ENCODE data around the gene USO1. TPM values are rescaled to one million over a fixed set of nuclear protein-coding genes. Genes with fewer than 3 reads are reported as not detected.

USO1 gene
- total and polyA plus RNA-seq, 9 of the 15 experiments (the other 6 are each of a cell fraction or from before 2014, with no cell fraction given), result 19.3 to 97.8 (median 48.5) TPM

GRCh38 chr4:75745161-75745560 lies 20.8 kb downstream of the USO1 start:
- DNase-seq (ENCODE audit: extremely low read depth in 1 of 4, low spot score in 3 of 4) (peak in 2 of 4 experiments; percentile 15 to 34), ATAC-seq (peak; percentile 78), FAIRE-seq (no peak)
- Histone ChIP-seq H3K4me2 (ENCODE audit: insufficient read depth, low read length) (peak overlapping the region; percentile 69), H3K36me3 (ENCODE audit: control insufficient read depth, insufficient read depth, low read length) (peaks cover 7% of the 10 kb centered on the region; the same call in 2 of the 3 replicates), H3K4me3 (no peak overlapping the region), H3K4me1 (replicated peaks in 1 of 2; ENCODE audit: control insufficient read depth in 2 of 2, insufficient read depth in 2 of 2, low read length in 2 of 2) (peaks cover 4 to 15% of the 10 kb centered on the region in 2 experiments; a peak in 3 of 5 replicates), H3K9me3 (replicated peaks; ENCODE audit: control insufficient read depth, insufficient read depth, low read depth, low read length) (no peaks in the 10 kb centered on the region), H3K9ac (ENCODE audit: insufficient read depth in 1 of 2, low read depth in 2 of 2, low read length in 2 of 2) (peak overlapping the region in 1 of 2 experiments; percentile 55; a peak in 2 of 4 replicates), H2AFZ (ENCODE audit: low read depth, low read length) (peak overlapping the region; percentile 68; the same call in 1 of the 2 replicates), H3K79me2 (ENCODE audit: control insufficient read depth, insufficient read depth, low read length) (peaks cover 51% of the 10 kb centered on the region), H4K20me1 (replicated peaks; ENCODE audit: control insufficient read depth, insufficient read depth, low read length) (no peaks in the 10 kb centered on the region), H3K9me1 (ENCODE audit: control insufficient read depth, insufficient read depth, low read length) (no peaks in the 10 kb centered on the region), H3K27ac (ENCODE audit: extremely low read depth, low read depth, low read length) (peak overlapping the region; percentile 66; the same call in 1 of the 3 replicates), H3K27me3 (ENCODE audit: control insufficient read depth in 2 of 2, insufficient read depth in 2 of 2, low read length in 2 of 2) (no peaks in the 10 kb centered on the region)
- ChIA-PET CTCF (ENCODE audit: low intra/inter-chr PET ratio) (no interaction called here), POLR2A (interaction anchor here (0.5 to 3.2 kb wide), 6 partner anchors 9 to 144 kb away, joined by 3 to 30 read pairs (median 4); partner anchors contain the start of gene USO1)
- no TSS peak for BruUV-seq (replicated peaks)
- TF ChIP-seq EHMT2 (IDR thresholded peaks at IDR 0.05) (no peak), CEBPB (tag; IDR thresholded peaks at IDR 0.05) (0 out of 2 replicates have a peak, but pooled peaks have one; percentile 32), HDAC2 (IDR thresholded peaks at IDR 0.05) (no peak), JUNB (CRISPR knock-in tag; conservative IDR thresholded peaks at IDR 0.05) (no peak)
- in situ Hi-C loops (cut with MboI), result no loop called here
- intact Hi-C loops (cut with micrococcal nuclease), result no loop called here
- 31% methylated on average over 2 of the region's 2 CpGs for WGBS (ENCODE audit: insufficient coverage, low coverage, missing lambda C conversion rate)

GRCh38 chr4:75745721-75746199 lies 21.4 kb downstream of the USO1 start:
- Histone ChIP-seq H4K20me1 (replicated peaks; ENCODE audit: control insufficient read depth, insufficient read depth, low read length) (no peaks in the 10 kb centered on the region), H3K4me1 (replicated peaks in 1 of 2; ENCODE audit: control insufficient read depth in 2 of 2, insufficient read depth in 2 of 2, low read length in 2 of 2) (peaks cover 4 to 15% of the 10 kb centered on the region in 2 experiments; a peak in 3 of 5 replicates), H3K9me1 (ENCODE audit: control insufficient read depth, insufficient read depth, low read length) (no peaks in the 10 kb centered on the region), H3K27me3 (ENCODE audit: control insufficient read depth in 2 of 2, insufficient read depth in 2 of 2, low read length in 2 of 2) (no peaks in the 10 kb centered on the region), H3K79me2 (ENCODE audit: control insufficient read depth, insufficient read depth, low read length) (peaks cover 50% of the 10 kb centered on the region), H2AFZ (ENCODE audit: low read depth, low read length) (peak overlapping the region; percentile 68), H3K9me3 (replicated peaks; ENCODE audit: control insufficient read depth, insufficient read depth, low read depth, low read length) (no peaks in the 10 kb centered on the region), H3K4me3 (no peak overlapping the region; the same call in 1 of the 2 replicates), H3K27ac (ENCODE audit: extremely low read depth, low read depth, low read length) (peak overlapping the region; percentile 66), H3K9ac (ENCODE audit: insufficient read depth in 1 of 2, low read depth in 2 of 2, low read length in 2 of 2) (peak overlapping the region in 1 of 2 experiments; percentile 55; a peak in 2 of 4 replicates), H3K36me3 (ENCODE audit: control insufficient read depth, insufficient read depth, low read length) (peaks cover 6% of the 10 kb centered on the region; the same call in 2 of the 3 replicates), H3K4me2 (ENCODE audit: insufficient read depth, low read length) (peak overlapping the region; percentile 69)
- in situ Hi-C loops (cut with MboI), result no loop called here
- peak; percentile 32 for FAIRE-seq
- CTCF ChIA-PET (ENCODE audit: low intra/inter-chr PET ratio), result no interaction called here
- no TSS peak for BruUV-seq (replicated peaks)
- 11% methylated on average over 9 of the region's 9 CpGs for WGBS (ENCODE audit: insufficient coverage, low coverage, missing lambda C conversion rate)
- POLR2A ChIA-PET, result interaction anchor here (0.5 to 3.2 kb wide), 6 partner anchors 9 to 93 kb away, joined by 3 to 30 read pairs (median 4); partner anchors contain the start of gene USO1
- intact Hi-C loops (cut with micrococcal nuclease), result no loop called here
- DNase-seq (ENCODE audit: extremely low read depth in 1 of 4, low spot score in 3 of 4), result peak; percentile 15 to 38 (median 17)
- peak; percentile 57 for ATAC-seq
- TF ChIP-seq GATAD2B (IDR thresholded peaks at IDR 0.05; ENCODE audit: borderline replicate concordance) (0 out of 2 replicates have a peak, but pooled peaks have one; percentile 27), CBFA2T3 (IDR thresholded peaks at IDR 0.05) (peak; percentile 55), SNIP1 (IDR thresholded peaks at IDR 0.05; ENCODE audit: low read depth) (no peak), ZNF384 (IDR thresholded peaks at IDR 0.05; ENCODE audit: low read depth, low read length) (0 out of 2 replicates have a peak, but pooled peaks have one; percentile 50), NR2C1 (IDR thresholded peaks at IDR 0.05) (no peak), NR2C1 (tag; IDR thresholded peaks at IDR 0.05) (no peak), CHD1 (IDR thresholded peaks at IDR 0.05; ENCODE audit: low read length) (no peak), TCF3 (CRISPR knock-in tag; IDR thresholded peaks at IDR 0.05) (peak; percentile 33; the same call in 1 of the 2 replicates), MTA2 (IDR thresholded peaks at IDR 0.05; ENCODE audit: low read depth) (0 out of 2 replicates have a peak, but pooled peaks have one; percentile 8)
